Measurements from ENCODE around the gene GPR17. TPM values are rescaled to one million over a fixed set of nuclear protein-coding genes. Genes with fewer than 3 reads are reported as not detected.
A peak's percentile ranks its signal among the peaks of the same experiment; 100 is the strongest.

Gene GPR17
- total RNA-seq, 1 donor from 2014 or later, result not detected

DNA sequence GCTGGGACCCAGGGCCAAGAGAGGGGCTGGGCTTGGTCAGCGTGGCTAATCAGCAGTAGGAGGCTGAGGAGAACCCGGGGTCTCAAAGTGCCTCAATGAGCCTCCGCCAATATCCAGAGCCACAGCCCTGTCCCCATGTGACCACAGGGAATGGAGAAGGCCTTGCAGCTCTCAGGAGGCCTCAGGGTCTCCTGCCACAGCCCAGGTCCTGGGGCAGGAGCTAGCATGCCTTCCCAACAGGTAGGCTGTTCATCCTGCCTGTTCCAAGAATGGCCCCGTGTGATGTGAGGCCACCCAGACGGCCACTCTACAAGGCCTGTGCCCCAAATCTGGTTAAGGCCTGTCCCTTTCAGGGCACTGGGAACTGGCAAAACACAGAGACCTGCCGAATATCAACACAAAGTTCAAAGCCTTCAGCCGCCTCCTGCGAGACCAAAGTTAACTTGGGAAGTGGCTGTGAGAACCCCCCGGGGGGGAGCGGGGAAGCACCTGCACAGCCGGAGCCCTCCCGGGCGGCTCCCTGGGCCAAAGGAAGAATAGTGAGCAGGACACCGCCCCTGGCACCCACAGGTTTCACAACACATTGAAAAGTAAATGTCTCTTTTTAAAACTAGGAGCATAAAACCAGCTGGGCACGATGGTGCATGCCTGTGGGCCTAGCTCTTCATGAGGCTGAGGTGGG, 33.9 kb downstream of the GPR17 start:
- Histone ChIP-seq H3K9ac (no peak overlapping the region), H3K27me3 (peaks cover 39% of the 10 kb centered on the region), H3K27ac (no peak overlapping the region), H3K4me2 (no peak overlapping the region), H3K79me2 (ENCODE audit: low read depth) (no peaks in the 10 kb centered on the region), H3K4me3 (no peak overlapping the region), H3F3A (ENCODE audit: low read depth) (no peaks in the 10 kb centered on the region), H3K4me1 (peaks cover 4% of the 10 kb centered on the region), H4K20me1 (ENCODE audit: low read depth) (no peaks in the 10 kb centered on the region), H2AFZ (replicated peaks) (no peak overlapping the region), H3K36me3 (no peaks in the 10 kb centered on the region), H3K9me3 (ENCODE audit: low read depth) (no peaks in the 10 kb centered on the region)
- no peak overlapping the region for H3K27ac Mint-ChIP-seq
- H3K9me3 Mint-ChIP-seq, result no peaks in the 10 kb centered on the region
- no peak overlapping the region for H3K4me3 Mint-ChIP-seq
- DNase-seq (ENCODE audit: low spot score), result no peak
- TF ChIP-seq EZH2phosphoT487 (IDR thresholded peaks at IDR 0.05) (no peak), EZH2 (IDR thresholded peaks at IDR 0.05) (no peak)
- TF ChIP-seq, protein P1, sequence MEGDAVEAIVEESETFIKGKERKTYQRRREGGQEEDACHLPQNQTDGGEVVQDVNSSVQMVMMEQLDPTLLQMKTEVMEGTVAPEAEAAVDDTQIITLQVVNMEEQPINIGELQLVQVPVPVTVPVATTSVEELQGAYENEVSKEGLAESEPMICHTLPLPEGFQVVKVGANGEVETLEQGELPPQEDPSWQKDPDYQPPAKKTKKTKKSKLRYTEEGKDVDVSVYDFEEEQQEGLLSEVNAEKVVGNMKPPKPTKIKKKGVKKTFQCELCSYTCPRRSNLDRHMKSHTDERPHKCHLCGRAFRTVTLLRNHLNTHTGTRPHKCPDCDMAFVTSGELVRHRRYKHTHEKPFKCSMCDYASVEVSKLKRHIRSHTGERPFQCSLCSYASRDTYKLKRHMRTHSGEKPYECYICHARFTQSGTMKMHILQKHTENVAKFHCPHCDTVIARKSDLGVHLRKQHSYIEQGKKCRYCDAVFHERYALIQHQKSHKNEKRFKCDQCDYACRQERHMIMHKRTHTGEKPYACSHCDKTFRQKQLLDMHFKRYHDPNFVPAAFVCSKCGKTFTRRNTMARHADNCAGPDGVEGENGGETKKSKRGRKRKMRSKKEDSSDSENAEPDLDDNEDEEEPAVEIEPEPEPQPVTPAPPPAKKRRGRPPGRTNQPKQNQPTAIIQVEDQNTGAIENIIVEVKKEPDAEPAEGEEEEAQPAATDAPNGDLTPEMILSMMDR (IDR thresholded peaks at IDR 0.05), result no peak
- H3K36me3 Mint-ChIP-seq, result no peaks in the 10 kb centered on the region
- H3K27me3 Mint-ChIP-seq (ENCODE audit: insufficient read depth, low read depth), result peaks cover 22% of the 10 kb centered on the region
- peaks cover 30% of the 10 kb centered on the region for H3K4me1 Mint-ChIP-seq

- no peak for DNase-seq (ENCODE audit: low spot score)
- no peak overlapping the region for H3K4me3 ChIP-seq
- H3K36me3 ChIP-seq, result no peaks in the 10 kb centered on the region
- Mint-ChIP-seq H3K4me3 (no peak overlapping the region), H3K9me3 (no peaks in the 10 kb centered on the region), H3K27ac (no peak overlapping the region), H3K36me3 (no peaks in the 10 kb centered on the region), H3K27me3 (ENCODE audit: insufficient read depth, low read depth) (peaks cover 19% of the 10 kb centered on the region), H3K4me1 (peaks cover 33% of the 10 kb centered on the region)
- no peaks in the 10 kb centered on the region for H3K79me2 ChIP-seq (ENCODE audit: low read depth)
- peaks cover 4% of the 10 kb centered on the region for H3K4me1 ChIP-seq
- no peak overlapping the region for H2AFZ ChIP-seq (replicated peaks)
- no peaks in the 10 kb centered on the region for H3F3A ChIP-seq (ENCODE audit: low read depth)
- no peaks in the 10 kb centered on the region for H3K9me3 ChIP-seq (ENCODE audit: low read depth)
- no peak overlapping the region for H3K9ac ChIP-seq
- no peaks in the 10 kb centered on the region for H4K20me1 ChIP-seq (ENCODE audit: low read depth)
- H3K27me3 ChIP-seq, result peaks cover 29% of the 10 kb centered on the region
- no peak overlapping the region for H3K4me2 ChIP-seq
- no peak overlapping the region for H3K27ac ChIP-seq
- TF ChIP-seq EZH2 (IDR thresholded peaks at IDR 0.05), result no peak
- TF ChIP-seq EZH2phosphoT487 (IDR thresholded peaks at IDR 0.05), result no peak
- TF ChIP-seq, protein P1 (IDR thresholded peaks at IDR 0.05), result no peak
These were observed 34.8 kb downstream of the GPR17 start for GRCh38 chr2:127680706-127681287.

GRCh38 chr2:127681288-127681804, 35.4 kb downstream of the GPR17 start:
- no peak overlapping the region for H3K4me3 ChIP-seq
- DNase-seq (ENCODE audit: low spot score), result no peak

More at GRCh38 chr2:127681288-127681804, 35.4 kb downstream of the GPR17 start:
- H3K9me3 Mint-ChIP-seq, result no peaks in the 10 kb centered on the region
- Histone ChIP-seq H3K27ac (no peak overlapping the region), H3K79me2 (ENCODE audit: low read depth) (no peaks in the 10 kb centered on the region), H3F3A (ENCODE audit: low read depth) (no peaks in the 10 kb centered on the region), H2AFZ (replicated peaks) (no peak overlapping the region), H3K4me1 (no peaks in the 10 kb centered on the region), H3K9ac (no peak overlapping the region), H3K4me2 (peak overlapping the region; percentile 37), H3K36me3 (no peaks in the 10 kb centered on the region), H4K20me1 (ENCODE audit: low read depth) (no peaks in the 10 kb centered on the region), H3K9me3 (ENCODE audit: low read depth) (no peaks in the 10 kb centered on the region), H3K27me3 (peaks cover 24% of the 10 kb centered on the region)
- TF ChIP-seq EZH2 (IDR thresholded peaks at IDR 0.05), result no peak
- TF ChIP-seq, protein P1 (IDR thresholded peaks at IDR 0.05), result no peak
- TF ChIP-seq EZH2phosphoT487 (IDR thresholded peaks at IDR 0.05), result no peak
- H3K36me3 Mint-ChIP-seq, result no peaks in the 10 kb centered on the region
- H3K27ac Mint-ChIP-seq, result no peak overlapping the region
- H3K27me3 Mint-ChIP-seq (ENCODE audit: insufficient read depth, low read depth), result peaks cover 16% of the 10 kb centered on the region
- no peak overlapping the region for H3K4me3 Mint-ChIP-seq
- peaks cover 30% of the 10 kb centered on the region for H3K4me1 Mint-ChIP-seq
